PFSK-1 (cell line): ENCODE results near the gene CYLD.

Experiments used
- FOXP2 ChIP-seq: optimal IDR thresholded peaks from 2 replicates; pipeline ENCODE3; 2011; ENCODE audit warnings: borderline replicate concordance, control low read depth, inconsistent platforms; ENCODE audit not compliant: insufficient read depth; ENCODE audit errors: extremely low read length, extremely low read depth
- POLR2AphosphoS5 ChIP-seq: IDR thresholded peaks from 2 replicates; pipeline ENCODE4 v1.6.1; 2012; ENCODE audit warnings: low read depth, mild to moderate bottlenecking, control low read depth, low read length, moderate library complexity
- SIN3A ChIP-seq: IDR thresholded peaks from 2 replicates; pipeline ENCODE4 v1.6.1; 2012; ENCODE audit warnings: mild to moderate bottlenecking, low read length, moderate library complexity, borderline replicate concordance; ENCODE audit not compliant: insufficient read depth
- TAF1 ChIP-seq: IDR thresholded peaks from 2 replicates; pipeline ENCODE4 v1.6.1; 2012; ENCODE audit warnings: low read length, control low read depth, borderline replicate concordance; ENCODE audit not compliant: insufficient read depth
- TF ChIP-seq, protein P1 (sequence below), 2 experiments: IDR thresholded peaks; 2 replicates each; pipeline versions ENCODE4 v1.6.1 to v1.8.0; 2011 to 2012; ENCODE audit warnings: low read depth in 2 of 2, low read length in 2 of 2, control low read depth in 1 of 2, inconsistent platforms in 1 of 2, mild to moderate bottlenecking in 1 of 2, moderate library complexity in 1 of 2; ENCODE audit not compliant: insufficient read depth in 1 of 2

DNA sequence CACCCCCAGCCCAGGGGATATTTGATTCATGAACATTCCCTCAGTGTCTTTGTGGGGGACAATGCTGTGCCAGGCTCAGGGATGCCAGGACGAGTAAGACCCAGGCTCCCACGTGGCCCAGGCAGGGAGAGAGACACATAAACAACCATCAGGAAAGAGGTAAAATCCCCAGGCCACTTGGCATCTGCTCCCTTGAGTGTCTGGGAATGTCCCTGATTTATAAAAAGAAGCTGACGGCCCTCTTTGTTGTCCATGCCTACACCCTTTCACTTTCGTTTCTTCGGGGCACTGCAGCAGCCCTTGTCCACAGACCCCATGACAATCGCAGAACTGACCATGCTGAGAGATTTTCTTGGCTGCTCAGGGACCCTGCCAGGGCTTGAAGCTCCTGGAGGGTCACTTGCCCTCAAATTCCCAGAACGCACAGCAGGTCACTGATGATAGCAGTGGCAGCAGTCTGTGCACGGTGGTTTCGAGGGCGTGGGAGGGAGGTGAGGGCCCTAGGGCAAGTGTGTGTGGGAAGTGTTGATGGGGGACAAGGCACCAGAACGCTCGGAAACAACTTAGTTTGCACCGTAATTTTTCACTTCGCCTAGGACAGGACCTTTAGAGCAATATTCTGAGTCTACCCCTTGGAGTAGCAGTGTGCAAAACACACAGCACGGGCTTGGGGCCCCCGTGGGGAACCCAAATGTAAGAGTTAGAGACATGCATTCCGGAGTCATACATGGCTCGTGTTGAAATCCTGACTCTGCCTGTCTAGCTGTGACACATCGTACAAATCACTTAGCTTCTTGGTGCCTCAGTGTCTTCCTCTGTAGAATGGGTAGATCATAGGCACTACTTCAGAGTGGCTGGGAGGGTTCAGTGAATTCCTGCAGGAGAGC lies 43.8 kb upstream of the CYLD start:
- TF ChIP-seq, protein P1, sequence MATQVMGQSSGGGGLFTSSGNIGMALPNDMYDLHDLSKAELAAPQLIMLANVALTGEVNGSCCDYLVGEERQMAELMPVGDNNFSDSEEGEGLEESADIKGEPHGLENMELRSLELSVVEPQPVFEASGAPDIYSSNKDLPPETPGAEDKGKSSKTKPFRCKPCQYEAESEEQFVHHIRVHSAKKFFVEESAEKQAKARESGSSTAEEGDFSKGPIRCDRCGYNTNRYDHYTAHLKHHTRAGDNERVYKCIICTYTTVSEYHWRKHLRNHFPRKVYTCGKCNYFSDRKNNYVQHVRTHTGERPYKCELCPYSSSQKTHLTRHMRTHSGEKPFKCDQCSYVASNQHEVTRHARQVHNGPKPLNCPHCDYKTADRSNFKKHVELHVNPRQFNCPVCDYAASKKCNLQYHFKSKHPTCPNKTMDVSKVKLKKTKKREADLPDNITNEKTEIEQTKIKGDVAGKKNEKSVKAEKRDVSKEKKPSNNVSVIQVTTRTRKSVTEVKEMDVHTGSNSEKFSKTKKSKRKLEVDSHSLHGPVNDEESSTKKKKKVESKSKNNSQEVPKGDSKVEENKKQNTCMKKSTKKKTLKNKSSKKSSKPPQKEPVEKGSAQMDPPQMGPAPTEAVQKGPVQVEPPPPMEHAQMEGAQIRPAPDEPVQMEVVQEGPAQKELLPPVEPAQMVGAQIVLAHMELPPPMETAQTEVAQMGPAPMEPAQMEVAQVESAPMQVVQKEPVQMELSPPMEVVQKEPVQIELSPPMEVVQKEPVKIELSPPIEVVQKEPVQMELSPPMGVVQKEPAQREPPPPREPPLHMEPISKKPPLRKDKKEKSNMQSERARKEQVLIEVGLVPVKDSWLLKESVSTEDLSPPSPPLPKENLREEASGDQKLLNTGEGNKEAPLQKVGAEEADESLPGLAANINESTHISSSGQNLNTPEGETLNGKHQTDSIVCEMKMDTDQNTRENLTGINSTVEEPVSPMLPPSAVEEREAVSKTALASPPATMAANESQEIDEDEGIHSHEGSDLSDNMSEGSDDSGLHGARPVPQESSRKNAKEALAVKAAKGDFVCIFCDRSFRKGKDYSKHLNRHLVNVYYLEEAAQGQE (IDR thresholded peaks at IDR 0.05; ENCODE audit: insufficient read depth in 1 of 2, low read depth in 2 of 2, low read length in 2 of 2), result no peak
- no peak for TF ChIP-seq TAF1
- no peak for TF ChIP-seq POLR2AphosphoS5
- TF ChIP-seq SIN3A, result no peak
- TF ChIP-seq FOXP2, result no peak
